Measurements from ENCODE around the gene BSG. TPM values are rescaled to one million over a fixed set of nuclear protein-coding genes. Genes with fewer than 3 reads are reported as not detected.
A peak's percentile ranks its signal among the peaks of the same experiment; 100 is the strongest.
"Not testable (repeated sequence)": the region's sequence is repeated elsewhere in the genome, so short reads cannot be mapped to it uniquely, and the experiment has no call there.

BSG gene
- total RNA-seq, 4 donors from 2014 or later: 303 to 400 (median 324) TPM

GRCh38 chr19:625257-625656, 52.9 kb downstream of the BSG start:
- WGBS, 2 donors: 83 to 95% methylated on average over 5 of the region's 5 CpGs
- TF ChIP-seq POLR2A (IDR thresholded peaks at IDR 0.05) (no peak), EP300 (IDR thresholded peaks at IDR 0.05) (no peak), CTCF (IDR thresholded peaks at IDR 0.05) (no peak)
- Histone ChIP-seq H3K36me3 (peaks cover 3 to 95% (median 9%) of the 10 kb centered on the region in 3 donors), H3K27ac (peak overlapping the region in 1 of 4 donors; percentile 89), H3K4me1 (peaks cover 0 to 31% (median 0%) of the 10 kb centered on the region in 4 donors), H3K9me3 (no peaks in the 10 kb centered on the region), H3K4me3 (no peak overlapping the region), H3K27me3 (no peaks in the 10 kb centered on the region)
- DNase-seq (ENCODE audit: low spot score in 2 of 2): no peak

- DNase-seq (ENCODE audit: low spot score in 2 of 2); H3K9me3 ChIP-seq; H3K27me3 ChIP-seq; H3K4me3 ChIP-seq; H3K27ac ChIP-seq: not testable (repeated sequence)
- WGBS, 2 donors: 88 to 95% methylated on average over 7 of the region's 7 CpGs
- H3K36me3 ChIP-seq: peaks cover 3 to 92% (median 9%) of the 10 kb centered on the region in 3 donors
- peaks cover 0 to 40% (median 0%) of the 10 kb centered on the region in 4 donors for H3K4me1 ChIP-seq
Observed at GRCh38 chr19:626566-626965, 54.2 kb downstream of the BSG start.

- Histone ChIP-seq H3K4me3 (no peak overlapping the region), H3K36me3 (peaks cover 3 to 76% (median 9%) of the 10 kb centered on the region in 3 donors), H3K27ac (no peak overlapping the region), H3K9me3 (no peaks in the 10 kb centered on the region), H3K27me3 (no peaks in the 10 kb centered on the region), H3K4me1 (peaks cover 0 to 44% (median 8%) of the 10 kb centered on the region in 4 donors)
- WGBS, 2 donors: 85 to 91% methylated on average over 19 of the region's 19 CpGs
- TF ChIP-seq CTCF (IDR thresholded peaks at IDR 0.05): no peak
- TF ChIP-seq POLR2A (IDR thresholded peaks at IDR 0.05): no peak
- DNase-seq (ENCODE audit: low spot score in 2 of 2): no peak
Observed at GRCh38 chr19:628168-628567, 55.8 kb downstream of the BSG start.

GRCh38 chr19:629515-629914, 57.1 kb downstream of the BSG start:
- WGBS, 2 donors: 79 to 84% methylated on average over 12 to 19 of the region's 25 CpGs
- H3K4me3 ChIP-seq; H3K27me3 ChIP-seq; H3K27ac ChIP-seq; H3K9me3 ChIP-seq; DNase-seq (ENCODE audit: low spot score in 2 of 2): not testable (repeated sequence)
- peaks cover 0 to 40% (median 16%) of the 10 kb centered on the region in 4 donors for H3K4me1 ChIP-seq
- H3K36me3 ChIP-seq: peaks cover 3 to 63% (median 9%) of the 10 kb centered on the region in 3 donors

GRCh38 chr19:629961-630714, 57.7 kb downstream of the BSG start:
- DNase-seq (ENCODE audit: low spot score in 2 of 2): no peak
- Histone ChIP-seq H3K27ac (no peak overlapping the region), H3K36me3 (peaks cover 3 to 56% (median 9%) of the 10 kb centered on the region in 3 donors), H3K4me3 (no peak overlapping the region), H3K27me3 (no peaks in the 10 kb centered on the region), H3K9me3 (no peaks in the 10 kb centered on the region), H3K4me1 (peaks cover 0 to 37% (median 18%) of the 10 kb centered on the region in 4 donors)
- TF ChIP-seq EP300 (IDR thresholded peaks at IDR 0.05): no peak
- TF ChIP-seq CTCF (IDR thresholded peaks at IDR 0.05): no peak
- no peak for TF ChIP-seq POLR2A (IDR thresholded peaks at IDR 0.05)
- 91 to 92% methylated on average over 30 of the region's 30 CpGs for WGBS, 2 donors

GRCh38 chr19:632579-633067, 60.2 kb downstream of the BSG start:
- no peaks in the 10 kb centered on the region for H3K27me3 ChIP-seq
- WGBS, 2 donors: 0 to 15% methylated on average over 12 to 20 of the region's 35 CpGs
- peaks cover 0 to 37% (median 18%) of the 10 kb centered on the region in 4 donors for H3K4me1 ChIP-seq
- H3K27ac ChIP-seq: peak overlapping the region; percentile 7 to 85 (median 74)
- peaks cover 0 to 36% (median 9%) of the 10 kb centered on the region in 3 donors for H3K36me3 ChIP-seq
- TF ChIP-seq POLR2A (IDR thresholded peaks at IDR 0.05) (no peak), EP300 (IDR thresholded peaks at IDR 0.05) (no peak), CTCF (IDR thresholded peaks at IDR 0.05) (no peak)
- DNase-seq (ENCODE audit: low spot score in 2 of 2): peak in 1 of 2 donors; percentile 52
- peak overlapping the region; percentile 71 to 95 (median 88) for H3K4me3 ChIP-seq
- no peaks in the 10 kb centered on the region for H3K9me3 ChIP-seq
